GM23338 (cell line): ENCODE data around the gene IMMP1L. TPM values are rescaled to one million over a fixed set of nuclear protein-coding genes. Genes with fewer than 3 reads are reported as not detected.

Experiments
- ATAC-seq: fragments of 200-7000 bp; cut with Tn5 transposase; 3 replicates; pipeline ENCODE4 v1.9.1; 2020
- DNase-seq: peaks from one replicate; pipeline ENCODE4 v3.0.0-alpha.2; 2015; ENCODE audit warnings: low spot score
- H2AFZ ChIP-seq: fragments of 200-600 bp; sonication (generic); 2 replicates; pipeline ENCODE4 v1.8.0; 2016; ENCODE audit warnings: antibody characterized with exemption, mild to moderate bottlenecking, moderate library complexity
- H3F3A ChIP-seq: fragments of 200-600 bp; sonication (generic); replicated peaks from 2 replicates; pipeline ENCODE4 v1.8.0; 2017; ENCODE audit warnings: antibody characterized with exemption, mixed run types, low read depth
- H3K27ac ChIP-seq: fragments of 200-600 bp; sonication (generic); 2 replicates; pipeline ENCODE4 v1.6.1; 2016; ENCODE audit warnings: low read depth
- H3K27me3 ChIP-seq: fragments of 200-600 bp; sonication (generic); 2 replicates; pipeline ENCODE4 v1.8.0; 2016; ENCODE audit warnings: mild to moderate bottlenecking, mixed run types, moderate library complexity; ENCODE audit not compliant: insufficient read depth
- H3K36me3 ChIP-seq: fragments of 200-600 bp; sonication (generic); 2 replicates; pipeline ENCODE4 v1.8.0; 2016; ENCODE audit warnings: mild to moderate bottlenecking; ENCODE audit not compliant: insufficient read depth
- H3K4me1 ChIP-seq: fragments of 200-600 bp; sonication (generic); 2 replicates; pipeline ENCODE4 v1.8.0; 2016; ENCODE audit warnings: mild to moderate bottlenecking, moderate library complexity; ENCODE audit not compliant: insufficient read depth
- H3K4me2 ChIP-seq: fragments of 200-600 bp; sonication (generic); 2 replicates; pipeline ENCODE4 v1.7.1; 2017; ENCODE audit warnings: mixed run types
- H3K4me3 ChIP-seq: fragments of 200-600 bp; sonication (generic); 2 replicates; pipeline ENCODE4 v1.6.1; 2016; ENCODE audit warnings: mixed run types
- H3K79me2 ChIP-seq: fragments of 200-600 bp; sonication (generic); replicated peaks from 2 replicates; pipeline ENCODE4 v1.8.0; 2017; ENCODE audit warnings: mild to moderate bottlenecking; ENCODE audit not compliant: insufficient read depth
- H3K9me2 ChIP-seq: fragments of 200-600 bp; sonication (generic); 2 replicates; pipeline ENCODE4 v1.8.0; 2017; ENCODE audit not compliant: insufficient read depth
- H4K20me1 ChIP-seq: fragments of 200-600 bp; sonication (generic); replicated peaks from 2 replicates; pipeline ENCODE4 v1.8.0; 2017; ENCODE audit warnings: mild to moderate bottlenecking; ENCODE audit not compliant: insufficient read depth
- H3K27ac Mint-ChIP-seq: 2 replicates; pipeline ENCODE4 v1.8.0; 2020; ENCODE audit warnings: inconsistent platforms, mild to moderate bottlenecking, moderate library complexity, mixed read lengths
- H3K27me3 Mint-ChIP-seq: 3 replicates; pipeline ENCODE4 v1.8.0; 2022; ENCODE audit warnings: low read depth, mild to moderate bottlenecking, moderate library complexity, mixed read lengths, inconsistent platforms; ENCODE audit not compliant: insufficient read depth, poor library complexity
- H3K36me3 Mint-ChIP-seq: 3 replicates; pipeline ENCODE4 v1.8.0; 2021; ENCODE audit warnings: low read depth, mild to moderate bottlenecking, inconsistent platforms, moderate library complexity, mixed read lengths
- H3K4me1 Mint-ChIP-seq: 3 replicates; pipeline ENCODE4 v1.8.0; 2020; ENCODE audit warnings: mild to moderate bottlenecking, inconsistent platforms, mixed read lengths
- H3K4me3 Mint-ChIP-seq: 3 replicates; pipeline ENCODE4 v1.8.0; 2021; ENCODE audit warnings: moderate library complexity, mild to moderate bottlenecking, inconsistent platforms, mixed read lengths
- H3K9me3 Mint-ChIP-seq: 3 replicates; pipeline ENCODE4 v1.8.0; 2020; ENCODE audit warnings: moderate library complexity, mild to moderate bottlenecking, inconsistent platforms, mixed read lengths
- EZH2 ChIP-seq: fragments of 200-600 bp; sonication (generic); IDR thresholded peaks from one replicate; pipeline ENCODE4 v1.8.0; 2017; ENCODE audit warnings: antibody characterized with exemption, mild to moderate bottlenecking, low read depth; ENCODE audit not compliant: unreplicated experiment
- JUNB ChIP-seq: IDR thresholded peaks from one replicate; pipeline ENCODE4 v1.6.1; 2016; ENCODE audit warnings: antibody characterized with exemption; ENCODE audit not compliant: unreplicated experiment
- NANOG ChIP-seq: IDR thresholded peaks from 2 replicates; pipeline ENCODE4 v1.6.1; 2016; ENCODE audit warnings: antibody characterized with exemption, borderline replicate concordance
- POLR2AphosphoS5 ChIP-seq: IDR thresholded peaks from 2 replicates; pipeline ENCODE4 v1.6.1; 2016; ENCODE audit warnings: antibody characterized with exemption, low read depth
- REST ChIP-seq: IDR thresholded peaks from one replicate; pipeline ENCODE4 v1.6.1; 2018; ENCODE audit warnings: antibody characterized with exemption; ENCODE audit not compliant: unreplicated experiment
- ZNF114 ChIP-seq: fragments of 250-450 bp; sonication (Bioruptor Pico); IDR thresholded peaks from 2 replicates; pipeline ENCODE4 v1.5.0; 2020; ENCODE audit warnings: mild to moderate bottlenecking, moderate library complexity
- ZNF331 ChIP-seq: fragments of 250-450 bp; sonication (Bioruptor Pico); IDR thresholded peaks from 2 replicates; pipeline ENCODE4 v1.5.0; 2020; ENCODE audit warnings: low read depth, mild to moderate bottlenecking, moderate library complexity
- polyA plus RNA-seq: library from polyadenylated mRNA; unstranded; fragments of >200 nt; fragmentation: Nextera tagmentation; extraction: Ambion mirVana; gene quantifications from 2 replicates; pipeline ENCODE4 v1.2.1, GENCODE V29; 2016
- total RNA-seq: library from RNA; depleted of rRNA; stranded (reverse); fragments of >200 nt; shearing (Covaris generic); gene quantifications from 2 replicates; pipeline ENCODE4 v1.2.3, GENCODE V29; 2014
- TF ChIP-seq, protein P1 (sequence below): fragments of 250-450 bp; sonication (Bioruptor Pico); IDR thresholded peaks from 2 replicates; pipeline ENCODE4 v1.5.0; 2020; ENCODE audit warnings: mild to moderate bottlenecking, moderate library complexity
- TF ChIP-seq, protein P2 (sequence below), 2 experiments: fragments of 200-600 bp in 1 of 2; sonication (generic) in 1 of 2; conservative IDR thresholded peaks; 2 replicates each; pipeline versions ENCODE4 v1.5.1 to v1.6.1; 2016 to 2017; ENCODE audit warnings: antibody characterized with exemption in 2 of 2, low read depth in 2 of 2, mild to moderate bottlenecking in 2 of 2, moderate library complexity in 1 of 2

The IMMP1L gene
- total and polyA plus RNA-seq, 2 experiments from 2014 or later, result 23.9 to 154 TPM

GRCh38 chr11:31419669-31420068, 89.8 kb downstream of the IMMP1L start:
- Histone ChIP-seq H3K79me2 (no peaks in the 10 kb centered on the region), H3F3A (no peaks in the 10 kb centered on the region), H4K20me1 (no peaks in the 10 kb centered on the region), H3K36me3 (no peaks in the 10 kb centered on the region), H3K27ac (no peak overlapping the region), H3K4me3 (no peak overlapping the region), H3K9me2 (no peaks in the 10 kb centered on the region), H3K27me3 (no peaks in the 10 kb centered on the region), H2AFZ (no peak overlapping the region), H3K4me1 (peaks cover 63% of the 10 kb centered on the region), H3K4me2 (0 out of 2 replicates have a peak overlapping the region, but pooled peaks have one; percentile 39)
- no peak for DNase-seq
- Mint-ChIP-seq H3K36me3 (no peaks in the 10 kb centered on the region), H3K4me1 (peaks cover 75% of the 10 kb centered on the region), H3K9me3 (no peaks in the 10 kb centered on the region), H3K27me3 (no peaks in the 10 kb centered on the region), H3K4me3 (no peak overlapping the region; the same call in 2 of the 3 replicates), H3K27ac (peak overlapping the region; percentile 9; the same call in 1 of the 2 replicates)
- no peak for TF ChIP-seq JUNB
- TF ChIP-seq EZH2, result no peak
- TF ChIP-seq ZNF114 (CRISPR knock-in tag), result no peak
- TF ChIP-seq NANOG, result no peak
- ATAC-seq, result no peak

- TF ChIP-seq ZNF114 (CRISPR knock-in tag) (no peak), ZNF331 (CRISPR knock-in tag) (no peak), NANOG (no peak), POLR2AphosphoS5 (no peak), REST (no peak)
- TF ChIP-seq, protein P1, sequence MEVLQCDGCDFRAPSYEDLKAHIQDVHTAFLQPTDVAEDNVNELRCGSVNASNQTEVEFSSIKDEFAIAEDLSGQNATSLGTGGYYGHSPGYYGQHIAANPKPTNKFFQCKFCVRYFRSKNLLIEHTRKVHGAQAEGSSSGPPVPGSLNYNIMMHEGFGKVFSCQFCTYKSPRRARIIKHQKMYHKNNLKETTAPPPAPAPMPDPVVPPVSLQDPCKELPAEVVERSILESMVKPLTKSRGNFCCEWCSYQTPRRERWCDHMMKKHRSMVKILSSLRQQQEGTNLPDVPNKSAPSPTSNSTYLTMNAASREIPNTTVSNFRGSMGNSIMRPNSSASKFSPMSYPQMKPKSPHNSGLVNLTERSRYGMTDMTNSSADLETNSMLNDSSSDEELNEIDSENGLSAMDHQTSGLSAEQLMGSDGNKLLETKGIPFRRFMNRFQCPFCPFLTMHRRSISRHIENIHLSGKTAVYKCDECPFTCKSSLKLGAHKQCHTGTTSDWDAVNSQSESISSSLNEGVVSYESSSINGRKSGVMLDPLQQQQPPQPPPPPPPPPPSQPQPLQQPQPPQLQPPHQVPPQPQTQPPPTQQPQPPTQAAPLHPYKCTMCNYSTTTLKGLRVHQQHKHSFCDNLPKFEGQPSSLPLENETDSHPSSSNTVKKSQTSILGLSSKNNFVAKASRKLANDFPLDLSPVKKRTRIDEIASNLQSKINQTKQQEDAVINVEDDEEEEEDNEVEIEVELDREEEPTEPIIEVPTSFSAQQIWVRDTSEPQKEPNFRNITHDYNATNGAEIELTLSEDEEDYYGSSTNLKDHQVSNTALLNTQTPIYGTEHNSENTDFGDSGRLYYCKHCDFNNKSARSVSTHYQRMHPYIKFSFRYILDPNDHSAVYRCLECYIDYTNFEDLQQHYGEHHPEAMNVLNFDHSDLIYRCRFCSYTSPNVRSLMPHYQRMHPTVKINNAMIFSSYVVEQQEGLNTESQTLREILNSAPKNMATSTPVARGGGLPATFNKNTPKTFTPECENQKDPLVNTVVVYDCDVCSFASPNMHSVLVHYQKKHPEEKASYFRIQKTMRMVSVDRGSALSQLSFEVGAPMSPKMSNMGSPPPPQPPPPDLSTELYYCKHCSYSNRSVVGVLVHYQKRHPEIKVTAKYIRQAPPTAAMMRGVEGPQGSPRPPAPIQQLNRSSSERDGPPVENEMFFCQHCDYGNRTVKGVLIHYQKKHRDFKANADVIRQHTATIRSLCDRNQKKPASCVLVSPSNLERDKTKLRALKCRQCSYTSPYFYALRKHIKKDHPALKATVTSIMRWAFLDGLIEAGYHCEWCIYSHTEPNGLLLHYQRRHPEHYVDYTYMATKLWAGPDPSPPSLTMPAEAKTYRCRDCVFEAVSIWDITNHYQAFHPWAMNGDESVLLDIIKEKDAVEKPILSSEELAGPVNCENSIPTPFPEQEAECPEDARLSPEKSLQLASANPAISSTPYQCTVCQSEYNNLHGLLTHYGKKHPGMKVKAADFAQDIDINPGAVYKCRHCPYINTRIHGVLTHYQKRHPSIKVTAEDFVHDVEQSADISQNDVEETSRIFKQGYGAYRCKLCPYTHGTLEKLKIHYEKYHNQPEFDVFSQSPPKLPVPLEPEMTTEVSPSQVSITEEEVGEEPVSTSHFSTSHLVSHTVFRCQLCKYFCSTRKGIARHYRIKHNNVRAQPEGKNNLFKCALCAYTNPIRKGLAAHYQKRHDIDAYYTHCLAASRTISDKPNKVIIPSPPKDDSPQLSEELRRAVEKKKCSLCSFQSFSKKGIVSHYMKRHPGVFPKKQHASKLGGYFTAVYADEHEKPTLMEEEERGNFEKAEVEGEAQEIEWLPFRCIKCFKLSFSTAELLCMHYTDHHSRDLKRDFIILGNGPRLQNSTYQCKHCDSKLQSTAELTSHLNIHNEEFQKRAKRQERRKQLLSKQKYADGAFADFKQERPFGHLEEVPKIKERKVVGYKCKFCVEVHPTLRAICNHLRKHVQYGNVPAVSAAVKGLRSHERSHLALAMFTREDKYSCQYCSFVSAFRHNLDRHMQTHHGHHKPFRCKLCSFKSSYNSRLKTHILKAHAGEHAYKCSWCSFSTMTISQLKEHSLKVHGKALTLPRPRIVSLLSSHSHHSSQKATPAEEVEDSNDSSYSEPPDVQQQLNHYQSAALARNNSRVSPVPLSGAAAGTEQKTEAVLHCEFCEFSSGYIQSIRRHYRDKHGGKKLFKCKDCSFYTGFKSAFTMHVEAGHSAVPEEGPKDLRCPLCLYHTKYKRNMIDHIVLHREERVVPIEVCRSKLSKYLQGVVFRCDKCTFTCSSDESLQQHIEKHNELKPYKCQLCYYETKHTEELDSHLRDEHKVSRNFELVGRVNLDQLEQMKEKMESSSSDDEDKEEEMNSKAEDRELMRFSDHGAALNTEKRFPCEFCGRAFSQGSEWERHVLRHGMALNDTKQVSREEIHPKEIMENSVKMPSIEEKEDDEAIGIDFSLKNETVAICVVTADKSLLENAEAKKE, result no peak
- TF ChIP-seq, protein P2, sequence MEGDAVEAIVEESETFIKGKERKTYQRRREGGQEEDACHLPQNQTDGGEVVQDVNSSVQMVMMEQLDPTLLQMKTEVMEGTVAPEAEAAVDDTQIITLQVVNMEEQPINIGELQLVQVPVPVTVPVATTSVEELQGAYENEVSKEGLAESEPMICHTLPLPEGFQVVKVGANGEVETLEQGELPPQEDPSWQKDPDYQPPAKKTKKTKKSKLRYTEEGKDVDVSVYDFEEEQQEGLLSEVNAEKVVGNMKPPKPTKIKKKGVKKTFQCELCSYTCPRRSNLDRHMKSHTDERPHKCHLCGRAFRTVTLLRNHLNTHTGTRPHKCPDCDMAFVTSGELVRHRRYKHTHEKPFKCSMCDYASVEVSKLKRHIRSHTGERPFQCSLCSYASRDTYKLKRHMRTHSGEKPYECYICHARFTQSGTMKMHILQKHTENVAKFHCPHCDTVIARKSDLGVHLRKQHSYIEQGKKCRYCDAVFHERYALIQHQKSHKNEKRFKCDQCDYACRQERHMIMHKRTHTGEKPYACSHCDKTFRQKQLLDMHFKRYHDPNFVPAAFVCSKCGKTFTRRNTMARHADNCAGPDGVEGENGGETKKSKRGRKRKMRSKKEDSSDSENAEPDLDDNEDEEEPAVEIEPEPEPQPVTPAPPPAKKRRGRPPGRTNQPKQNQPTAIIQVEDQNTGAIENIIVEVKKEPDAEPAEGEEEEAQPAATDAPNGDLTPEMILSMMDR (conservative IDR thresholded peaks at IDR 0.05; ENCODE audit: low read depth in 2 of 2), result no peak
- ATAC-seq (no peak), DNase-seq (no peak)
- no peaks in the 10 kb centered on the region for H3K79me2 ChIP-seq
- no peak overlapping the region for H3K27ac ChIP-seq
- peaks cover 79% of the 10 kb centered on the region for H3K4me1 Mint-ChIP-seq
- no peaks in the 10 kb centered on the region for H3F3A ChIP-seq
- H3K4me3 ChIP-seq, result no peak overlapping the region
- H4K20me1 ChIP-seq, result no peaks in the 10 kb centered on the region
- H3K4me2 ChIP-seq, result no peak overlapping the region
- H3K4me1 ChIP-seq, result peaks cover 63% of the 10 kb centered on the region
- H3K9me2 ChIP-seq, result no peaks in the 10 kb centered on the region
- no peaks in the 10 kb centered on the region for H3K36me3 Mint-ChIP-seq
- H3K4me3 Mint-ChIP-seq, result no peak overlapping the region
- no peak overlapping the region for H2AFZ ChIP-seq
- H3K9me3 Mint-ChIP-seq, result no peaks in the 10 kb centered on the region
- no peaks in the 10 kb centered on the region for H3K27me3 Mint-ChIP-seq
- no peaks in the 10 kb centered on the region for H3K36me3 ChIP-seq
- no peak overlapping the region for H3K27ac Mint-ChIP-seq
- no peaks in the 10 kb centered on the region for H3K27me3 ChIP-seq
These were observed 90.3 kb downstream of the IMMP1L start for GRCh38 chr11:31419138-31419537.
